Hepatocyte (in vitro differentiated cells): ENCODE data around the gene DAP.

Source experiments
- EZH2 ChIP-seq: fragments of 200-600 bp; sonication (generic); IDR thresholded peaks from 2 replicates; pipeline ENCODE4 v1.6.1; 2016; ENCODE audit warnings: antibody characterized with exemption, mild to moderate bottlenecking, borderline replicate concordance
- TF ChIP-seq, protein P1 (sequence below): fragments of 200-600 bp; sonication (generic); IDR thresholded peaks from 2 replicates; pipeline ENCODE4 v1.5.1; 2016; ENCODE audit warnings: antibody characterized with exemption, mild to moderate bottlenecking; ENCODE audit not compliant: poor library complexity

DNA sequence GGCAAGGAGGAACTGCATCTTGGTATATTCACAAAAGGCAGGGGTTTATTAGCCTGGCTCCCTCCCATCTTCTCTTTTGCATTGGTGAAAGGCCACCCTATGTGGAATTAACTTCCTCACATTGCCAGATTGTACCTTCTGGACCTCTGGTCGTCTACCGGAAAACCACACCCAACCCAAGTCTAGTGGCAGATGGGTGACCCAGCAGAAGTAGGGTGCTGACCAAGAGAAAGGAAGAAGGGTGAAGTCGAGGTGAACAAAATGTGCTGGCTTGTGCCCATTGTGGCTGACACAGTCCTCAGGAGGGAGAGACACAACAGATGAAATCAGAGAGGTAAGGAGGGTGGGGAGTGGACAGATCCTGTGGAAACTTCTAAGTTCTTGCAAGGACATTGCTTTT is 39.8 kb upstream of the DAP start:
- no peak for TF ChIP-seq EZH2
- TF ChIP-seq, protein P1, sequence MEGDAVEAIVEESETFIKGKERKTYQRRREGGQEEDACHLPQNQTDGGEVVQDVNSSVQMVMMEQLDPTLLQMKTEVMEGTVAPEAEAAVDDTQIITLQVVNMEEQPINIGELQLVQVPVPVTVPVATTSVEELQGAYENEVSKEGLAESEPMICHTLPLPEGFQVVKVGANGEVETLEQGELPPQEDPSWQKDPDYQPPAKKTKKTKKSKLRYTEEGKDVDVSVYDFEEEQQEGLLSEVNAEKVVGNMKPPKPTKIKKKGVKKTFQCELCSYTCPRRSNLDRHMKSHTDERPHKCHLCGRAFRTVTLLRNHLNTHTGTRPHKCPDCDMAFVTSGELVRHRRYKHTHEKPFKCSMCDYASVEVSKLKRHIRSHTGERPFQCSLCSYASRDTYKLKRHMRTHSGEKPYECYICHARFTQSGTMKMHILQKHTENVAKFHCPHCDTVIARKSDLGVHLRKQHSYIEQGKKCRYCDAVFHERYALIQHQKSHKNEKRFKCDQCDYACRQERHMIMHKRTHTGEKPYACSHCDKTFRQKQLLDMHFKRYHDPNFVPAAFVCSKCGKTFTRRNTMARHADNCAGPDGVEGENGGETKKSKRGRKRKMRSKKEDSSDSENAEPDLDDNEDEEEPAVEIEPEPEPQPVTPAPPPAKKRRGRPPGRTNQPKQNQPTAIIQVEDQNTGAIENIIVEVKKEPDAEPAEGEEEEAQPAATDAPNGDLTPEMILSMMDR = no peak
